ENCODE measurements around the gene C14orf132. TPM values are rescaled to one million over a fixed set of nuclear protein-coding genes. Genes with fewer than 3 reads are reported as not detected.

Gene C14orf132
- total RNA-seq, 2 donors from 2014 or later: 23.0 to 37.5 TPM

DNA sequence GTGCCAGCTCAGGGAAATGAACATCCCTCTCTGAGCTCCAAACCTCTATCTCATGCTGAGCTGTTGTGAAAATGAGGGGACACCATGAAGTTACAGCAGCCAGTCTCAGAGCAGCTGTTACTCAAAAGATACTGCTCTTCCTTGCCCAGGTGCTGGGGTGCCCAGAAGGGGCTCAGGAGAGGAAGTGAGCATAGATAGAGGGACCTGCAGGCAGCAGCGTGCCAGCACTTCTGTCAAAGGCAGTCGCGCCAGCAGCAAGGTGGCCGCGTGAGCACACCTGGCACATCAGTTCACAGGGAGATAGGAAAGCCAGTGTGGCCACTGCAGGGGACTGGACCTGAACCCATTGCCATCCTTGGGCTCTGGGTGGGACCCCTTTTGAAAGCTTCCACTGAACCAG lies 27.8 kb downstream of the C14orf132 start:
- H3K27ac ChIP-seq: no peak overlapping the region
- no peaks in the 10 kb centered on the region for H3K9me3 ChIP-seq
- no peaks in the 10 kb centered on the region for H3K27me3 ChIP-seq (replicated peaks; ENCODE audit: insufficient read depth)
- TF ChIP-seq, protein P1, sequence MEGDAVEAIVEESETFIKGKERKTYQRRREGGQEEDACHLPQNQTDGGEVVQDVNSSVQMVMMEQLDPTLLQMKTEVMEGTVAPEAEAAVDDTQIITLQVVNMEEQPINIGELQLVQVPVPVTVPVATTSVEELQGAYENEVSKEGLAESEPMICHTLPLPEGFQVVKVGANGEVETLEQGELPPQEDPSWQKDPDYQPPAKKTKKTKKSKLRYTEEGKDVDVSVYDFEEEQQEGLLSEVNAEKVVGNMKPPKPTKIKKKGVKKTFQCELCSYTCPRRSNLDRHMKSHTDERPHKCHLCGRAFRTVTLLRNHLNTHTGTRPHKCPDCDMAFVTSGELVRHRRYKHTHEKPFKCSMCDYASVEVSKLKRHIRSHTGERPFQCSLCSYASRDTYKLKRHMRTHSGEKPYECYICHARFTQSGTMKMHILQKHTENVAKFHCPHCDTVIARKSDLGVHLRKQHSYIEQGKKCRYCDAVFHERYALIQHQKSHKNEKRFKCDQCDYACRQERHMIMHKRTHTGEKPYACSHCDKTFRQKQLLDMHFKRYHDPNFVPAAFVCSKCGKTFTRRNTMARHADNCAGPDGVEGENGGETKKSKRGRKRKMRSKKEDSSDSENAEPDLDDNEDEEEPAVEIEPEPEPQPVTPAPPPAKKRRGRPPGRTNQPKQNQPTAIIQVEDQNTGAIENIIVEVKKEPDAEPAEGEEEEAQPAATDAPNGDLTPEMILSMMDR (IDR thresholded peaks at IDR 0.05): no peak
- ATAC-seq (ENCODE audit: insufficient number of reproducible peaks, low FRiP score, low read depth) (no peak), DNase-seq (ENCODE audit: low spot score) (no peak)
- no peaks in the 10 kb centered on the region for H3K36me3 ChIP-seq
- H3K4me3 ChIP-seq: no peak overlapping the region
- H3K4me1 ChIP-seq (ENCODE audit: control insufficient read depth in 1 of 2, low read depth in 2 of 2): no peaks in the 10 kb centered on the region

DNA sequence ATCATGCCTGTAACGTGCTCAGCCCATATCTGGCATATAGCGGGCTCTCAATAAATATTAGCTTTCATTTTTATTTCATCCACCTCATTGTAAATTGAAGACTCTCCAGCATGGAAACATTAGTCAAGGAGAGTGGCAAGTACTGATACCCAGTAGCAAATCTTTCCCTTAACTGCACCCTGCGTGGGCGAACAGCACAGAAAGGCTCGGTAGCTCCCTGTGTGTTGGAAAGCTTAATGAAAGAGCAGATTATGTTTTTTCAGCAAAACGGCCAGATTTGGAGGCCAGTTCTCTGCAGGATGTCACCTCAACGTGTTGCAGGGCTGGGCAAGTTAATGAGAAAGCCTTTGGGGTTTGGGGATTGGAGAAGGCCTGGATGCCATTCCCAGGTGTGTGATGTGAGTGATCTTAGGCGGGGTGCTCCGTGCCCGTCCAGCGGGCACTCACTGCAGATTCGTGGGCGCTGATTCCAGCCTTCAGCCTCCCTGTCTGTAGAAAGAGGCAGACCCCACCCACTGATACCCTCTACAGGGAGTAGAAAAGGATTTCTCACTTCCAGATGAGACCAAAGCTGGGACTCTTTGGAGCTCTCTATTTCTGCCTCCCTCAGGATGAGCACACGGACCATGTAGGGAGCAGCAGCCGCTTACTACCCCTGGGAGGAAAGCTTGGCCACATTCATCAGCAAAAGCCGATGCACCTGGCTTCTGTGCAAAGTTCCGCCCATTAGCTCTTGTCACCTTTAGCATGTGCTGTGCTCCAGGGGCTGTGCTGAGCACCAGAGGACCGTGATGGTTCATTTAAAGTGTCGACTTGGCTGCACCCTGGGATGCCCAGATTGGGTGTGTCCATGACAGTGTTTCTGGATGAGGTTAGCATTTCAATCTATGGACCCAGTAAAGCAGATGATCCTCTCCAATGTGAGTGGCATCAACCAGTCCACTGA lies 29.1 kb downstream of the C14orf132 start:
- no peaks in the 10 kb centered on the region for H3K9me3 ChIP-seq
- no peaks in the 10 kb centered on the region for H3K4me1 ChIP-seq (ENCODE audit: control insufficient read depth in 1 of 2, low read depth in 2 of 2)
- H3K27me3 ChIP-seq (replicated peaks; ENCODE audit: insufficient read depth): no peaks in the 10 kb centered on the region
- H3K36me3 ChIP-seq: no peaks in the 10 kb centered on the region
- no peak overlapping the region for H3K27ac ChIP-seq
- H3K4me3 ChIP-seq: no peak overlapping the region
- no peak for ATAC-seq (ENCODE audit: insufficient number of reproducible peaks, low FRiP score, low read depth)
- TF ChIP-seq, protein P1 (IDR thresholded peaks at IDR 0.05): no peak
- no peak for DNase-seq (ENCODE audit: low spot score)

DNA sequence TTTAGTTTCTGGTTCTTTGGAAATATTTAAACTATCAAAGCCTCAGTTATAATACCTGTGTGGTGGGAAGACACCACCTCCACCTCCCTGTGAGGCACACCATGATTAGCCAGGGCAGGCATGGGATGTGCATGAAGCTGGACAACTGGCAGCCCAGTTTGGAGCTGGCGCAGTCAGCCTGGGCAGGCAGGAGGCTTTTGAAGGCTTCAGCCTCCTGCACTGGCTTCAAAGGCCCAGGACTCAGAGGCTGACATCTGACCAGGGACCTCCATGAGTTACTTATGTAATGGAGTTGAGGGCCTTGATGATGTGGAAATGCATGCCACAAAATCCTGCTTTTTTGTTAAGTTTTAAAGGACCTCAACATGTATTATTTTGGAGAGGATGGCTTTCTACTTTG lies 30.3 kb downstream of the C14orf132 start:
- Histone ChIP-seq H3K4me1 (ENCODE audit: control insufficient read depth in 1 of 2, low read depth in 2 of 2) (no peaks in the 10 kb centered on the region), H3K27me3 (replicated peaks; ENCODE audit: insufficient read depth) (no peaks in the 10 kb centered on the region), H3K27ac (no peak overlapping the region), H3K4me3 (no peak overlapping the region), H3K9me3 (no peaks in the 10 kb centered on the region), H3K36me3 (no peaks in the 10 kb centered on the region)
- ATAC-seq (ENCODE audit: insufficient number of reproducible peaks, low FRiP score, low read depth): no peak
- TF ChIP-seq, protein P1 (IDR thresholded peaks at IDR 0.05): no peak
- no peak for DNase-seq (ENCODE audit: low spot score)

DNA sequence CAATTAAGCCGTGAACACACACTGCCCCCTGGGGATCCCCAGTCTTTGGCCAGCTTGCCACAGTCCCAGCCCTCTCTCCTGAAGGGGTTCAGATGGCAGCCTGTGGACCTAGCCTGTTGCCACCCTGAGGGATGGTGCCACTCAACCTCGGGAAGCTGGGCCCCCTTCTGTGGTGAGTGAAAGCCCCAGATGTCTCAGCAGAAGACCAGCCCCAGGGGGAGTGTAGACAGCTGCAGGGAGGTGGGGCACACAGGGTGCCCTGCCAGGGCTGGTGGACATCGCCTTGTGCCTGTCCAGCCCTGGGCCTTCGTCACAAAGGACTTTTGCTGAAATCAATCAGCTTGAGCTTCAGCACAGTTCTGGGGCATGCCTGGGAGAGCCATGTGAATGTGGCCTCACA lies 32.4 kb downstream of the C14orf132 start:
- H3K27ac ChIP-seq: no peak overlapping the region
- no peaks in the 10 kb centered on the region for H3K27me3 ChIP-seq (replicated peaks; ENCODE audit: insufficient read depth)
- DNase-seq (ENCODE audit: low spot score) (no peak), ATAC-seq (ENCODE audit: insufficient number of reproducible peaks, low FRiP score, low read depth) (no peak)
- H3K4me1 ChIP-seq (ENCODE audit: control insufficient read depth in 1 of 2, low read depth in 2 of 2): peaks cover 0 to 3% of the 10 kb centered on the region in 2 donors
- H3K9me3 ChIP-seq: no peaks in the 10 kb centered on the region
- TF ChIP-seq, protein P1 (IDR thresholded peaks at IDR 0.05): no peak
- H3K36me3 ChIP-seq: no peaks in the 10 kb centered on the region
- no peak overlapping the region for H3K4me3 ChIP-seq

DNA sequence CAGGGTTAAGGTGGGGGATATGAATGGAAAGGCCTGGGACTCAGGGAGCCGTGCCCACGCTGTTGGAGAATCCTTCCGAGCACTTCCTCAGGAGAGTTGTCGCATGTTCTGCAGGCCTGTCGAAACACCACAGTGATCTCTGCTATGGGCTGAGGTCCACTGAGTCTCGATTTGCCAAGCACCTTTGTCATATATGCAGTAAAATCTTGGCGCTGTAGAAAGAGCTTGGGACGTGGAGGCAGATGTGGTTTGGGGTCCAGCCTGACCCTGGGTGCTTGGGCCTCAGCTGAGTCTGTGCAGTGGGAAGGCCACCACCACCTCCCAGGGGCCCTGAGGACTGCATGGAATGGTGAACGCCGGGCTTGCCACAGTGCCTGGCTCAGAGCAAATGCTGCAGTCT lies 32.9 kb downstream of the C14orf132 start:
- DNase-seq (ENCODE audit: low spot score) (no peak), ATAC-seq (ENCODE audit: insufficient number of reproducible peaks, low FRiP score, low read depth) (no peak)
- TF ChIP-seq, protein P1 (IDR thresholded peaks at IDR 0.05): no peak
- H3K27ac ChIP-seq: no peak overlapping the region
- H3K36me3 ChIP-seq: no peaks in the 10 kb centered on the region
- H3K4me1 ChIP-seq (ENCODE audit: control insufficient read depth in 1 of 2, low read depth in 2 of 2): peaks cover 0 to 5% of the 10 kb centered on the region in 2 donors
- no peaks in the 10 kb centered on the region for H3K9me3 ChIP-seq
- no peak overlapping the region for H3K4me3 ChIP-seq
- no peaks in the 10 kb centered on the region for H3K27me3 ChIP-seq (replicated peaks; ENCODE audit: insufficient read depth)
